ENCODE measurements around the gene NEDD9.

GRCh38 chr6:11278207-11278559 is 45.7 kb upstream of the NEDD9 start:
- TF ChIP-seq, protein P1, sequence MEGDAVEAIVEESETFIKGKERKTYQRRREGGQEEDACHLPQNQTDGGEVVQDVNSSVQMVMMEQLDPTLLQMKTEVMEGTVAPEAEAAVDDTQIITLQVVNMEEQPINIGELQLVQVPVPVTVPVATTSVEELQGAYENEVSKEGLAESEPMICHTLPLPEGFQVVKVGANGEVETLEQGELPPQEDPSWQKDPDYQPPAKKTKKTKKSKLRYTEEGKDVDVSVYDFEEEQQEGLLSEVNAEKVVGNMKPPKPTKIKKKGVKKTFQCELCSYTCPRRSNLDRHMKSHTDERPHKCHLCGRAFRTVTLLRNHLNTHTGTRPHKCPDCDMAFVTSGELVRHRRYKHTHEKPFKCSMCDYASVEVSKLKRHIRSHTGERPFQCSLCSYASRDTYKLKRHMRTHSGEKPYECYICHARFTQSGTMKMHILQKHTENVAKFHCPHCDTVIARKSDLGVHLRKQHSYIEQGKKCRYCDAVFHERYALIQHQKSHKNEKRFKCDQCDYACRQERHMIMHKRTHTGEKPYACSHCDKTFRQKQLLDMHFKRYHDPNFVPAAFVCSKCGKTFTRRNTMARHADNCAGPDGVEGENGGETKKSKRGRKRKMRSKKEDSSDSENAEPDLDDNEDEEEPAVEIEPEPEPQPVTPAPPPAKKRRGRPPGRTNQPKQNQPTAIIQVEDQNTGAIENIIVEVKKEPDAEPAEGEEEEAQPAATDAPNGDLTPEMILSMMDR (conservative IDR thresholded peaks at IDR 0.05 in 1 of 2, IDR thresholded peaks at IDR 0.05 in 1 of 2; ENCODE audit: low read depth in 1 of 2, low read length in 2 of 2): no peak
- TF ChIP-seq EZH2 (IDR thresholded peaks at IDR 0.05; ENCODE audit: low read length, missing control alignments): no peak

Data from fibroblast of lung (primary cell).